K562 (cell line): ENCODE results near the gene ATAD3B. TPM values are rescaled to one million over a fixed set of nuclear protein-coding genes. Genes with fewer than 3 reads are reported as not detected.

Experiments
- ARID4B ChIP-seq: sonication (generic); formaldehyde crosslinking; IDR thresholded peaks from 2 replicates; pipeline ENCODE4 v1.8.0; 2022; ENCODE audit warnings: mild to moderate bottlenecking, missing genetic modification reagents
- BCOR ChIP-seq: fragments of 450-650 bp; IDR thresholded peaks from 2 replicates; pipeline ENCODE4 v1.6.1; 2016
- CEBPG ChIP-seq, 3 experiments: fragments of 200-800 bp in 1 of 3; sonication (Bioruptor generic) in 1 of 3; sonication (generic) in 1 of 3; formaldehyde crosslinking in 1 of 3; IDR thresholded peaks in 2 of 3; conservative IDR thresholded peaks in 1 of 3; 2 replicates each; pipeline versions ENCODE4 v1.6.1 to v1.8.0; 2016 to 2022; ENCODE audit warnings: missing compliant biosample characterization in 2 of 3, missing genetic modification characterization in 2 of 3, mild to moderate bottlenecking in 1 of 3, missing genetic modification reagents in 1 of 3
- CTBP1 ChIP-seq: fragments of 450-650 bp; IDR thresholded peaks from 2 replicates; pipeline ENCODE4 v1.6.1; 2016; ENCODE audit warnings: borderline replicate concordance
- ESRRB ChIP-seq: fragments of 250-450 bp; sonication (Bioruptor Pico); IDR thresholded peaks from 2 replicates; pipeline ENCODE4 v1.5.0; 2020; ENCODE audit warnings: mild to moderate bottlenecking, moderate library complexity, borderline replicate concordance
- FOXA3 ChIP-seq, 2 experiments: fragments of 450-650 bp in 1 of 2; sonication (generic) in 1 of 2; formaldehyde crosslinking; IDR thresholded peaks in 1 of 2; conservative IDR thresholded peaks in 1 of 2; 2 replicates each; pipeline versions ENCODE4 v1.4.0 to v1.8.0; 2020 to 2022; ENCODE audit warnings: mild to moderate bottlenecking in 2 of 2, missing genetic modification reagents in 1 of 2
- RBM39 ChIP-seq: fragments of 200-400 bp; formaldehyde crosslinking; optimal IDR thresholded peaks from 2 replicates; pipeline ENCODE3; 2018; ENCODE audit warnings: low read depth, low read length
- SP1 ChIP-seq: sonication (generic); formaldehyde crosslinking; IDR thresholded peaks from 2 replicates; pipeline ENCODE4 v1.8.1; 2022; ENCODE audit warnings: mild to moderate bottlenecking, missing genetic modification reagents
- SPI1 ChIP-seq: IDR thresholded peaks from 2 replicates; pipeline ENCODE4 v1.6.1; 2011; ENCODE audit warnings: low read depth, low read length, control low read depth, borderline replicate concordance
- SRF ChIP-seq, 2 experiments: fragments of 250-450, 450-650 bp in 1 of 2; sonication (Bioruptor Pico) in 1 of 2; sonication (generic) in 1 of 2; formaldehyde crosslinking; IDR thresholded peaks; 2 replicates each; pipeline versions ENCODE4 v1.5.0 to v1.5.1; 2020 to 2022; ENCODE audit warnings: mild to moderate bottlenecking in 1 of 2, missing genetic modification reagents in 1 of 2
- ZBTB7A ChIP-seq: IDR thresholded peaks from 2 replicates; pipeline ENCODE4 v1.6.1; 2011; ENCODE audit warnings: low read depth, mild to moderate bottlenecking, low read length, moderate library complexity, borderline replicate concordance; ENCODE audit not compliant: control insufficient read depth
- ZNF398 ChIP-seq: fragments of 250-450 bp; sonication (Bioruptor Pico); IDR thresholded peaks from 2 replicates; pipeline ENCODE4 v1.8.0; 2021; ENCODE audit warnings: moderate library complexity, mild to moderate bottlenecking, inconsistent platforms
- polyA plus RNA-seq, 8 experiments: library from polyadenylated mRNA; depleted of rRNA in 4 of 8; stranded (reverse) in 5 of 8; unstranded in 3 of 8; fragments of >200 nt; fragmentation: Nextera tagmentation in 2 of 8; fragmentation: Illumina TruSeq in 1 of 8; extraction: Ambion mirVana in 2 of 8; extraction: Trizol in 1 of 8; gene quantifications; 2 replicates each; pipeline versions ENCODE4 v1.2.1 to v1.2.3, GENCODE V29; 2011 to 2014; ENCODE audit warnings: inconsistent platforms in 1 of 8, missing spikeins in 1 of 8
- total RNA-seq, 7 experiments: library from RNA; depleted of rRNA in 6 of 7; stranded (reverse); fragments of >200 nt in 6 of 7; fragmentation: Illumina TruSeq in 2 of 7; extraction: Trizol in 2 of 7; gene quantifications; 2 replicates each; pipeline versions ENCODE4 v1.2.1 to v1.2.3, GENCODE V29; 2011 to 2021; ENCODE audit warnings: low replicate concordance in 1 of 7

Gene ATAD3B
- total and polyA plus RNA-seq, 9 of the 15 experiments (the other 6 are each of a cell fraction or from before 2014, with no cell fraction given) = 0.07 to 113 (median 27.7) TPM

GRCh38 chr1:1429671-1430073 is 41.9 kb upstream of the ATAD3B start (continued):
- TF ChIP-seq SPI1 (peak; percentile 37; the same call in 1 of the 2 replicates), ZNF398 (CRISPR knock-in tag) (no peak), FOXA3 (CRISPR knock-in tag; conservative IDR thresholded peaks at IDR 0.05 in 1 of 2, IDR thresholded peaks at IDR 0.05 in 1 of 2) (peak; percentile 89 to 92; a peak in 3 of 4 replicates), BCOR (peak; percentile 79), ARID4B (no peak), ESRRB (no peak), CEBPG (CRISPR knock-in tag; IDR thresholded peaks at IDR 0.05) (no peak), CEBPG (tag; conservative IDR thresholded peaks at IDR 0.05 in 1 of 2, IDR thresholded peaks at IDR 0.05 in 1 of 2) (no peak), SRF (CRISPR knock-in tag; IDR thresholded peaks at IDR 0.05) (no peak), ZBTB7A (peak; percentile 54), SP1 (CRISPR knock-in tag) (no peak), CTBP1 (0 out of 2 replicates have a peak, but pooled peaks have one; percentile 14), RBM39 (no peak)
